HepG2 (cell line): Measurements from ENCODE around the gene TANC1.

Experiments used
- FUBP1 ChIP-seq: sonication (generic); formaldehyde crosslinking; IDR thresholded peaks from 2 replicates; pipeline ENCODE4 v1.5.1; 2020; ENCODE audit warnings: missing genetic modification reagents, mild to moderate bottlenecking, borderline replicate concordance
- MTA3 ChIP-seq: sonication (generic); formaldehyde crosslinking; IDR thresholded peaks from 2 replicates; pipeline ENCODE4 v1.4.0; 2020; ENCODE audit warnings: missing genetic modification reagents
- POLR2A ChIP-seq, 2 experiments: IDR thresholded peaks; 2 replicates each; pipeline ENCODE4 v1.6.1; 2011; ENCODE audit warnings: low read depth in 2 of 2, low read length in 2 of 2, mild to moderate bottlenecking in 1 of 2, moderate library complexity in 1 of 2; ENCODE audit not compliant: insufficient read depth in 1 of 2

- TF ChIP-seq POLR2A (IDR thresholded peaks at IDR 0.05; ENCODE audit: insufficient read depth in 1 of 2, low read depth in 2 of 2, low read length in 2 of 2) (no peak), MTA3 (CRISPR knock-in tag) (no peak), FUBP1 (CRISPR knock-in tag) (no peak)
These were observed 211.3 kb downstream of the TANC1 start for GRCh38 chr2:159179696-159180095.
